ENCODE results near the gene TFEC.

DNA sequence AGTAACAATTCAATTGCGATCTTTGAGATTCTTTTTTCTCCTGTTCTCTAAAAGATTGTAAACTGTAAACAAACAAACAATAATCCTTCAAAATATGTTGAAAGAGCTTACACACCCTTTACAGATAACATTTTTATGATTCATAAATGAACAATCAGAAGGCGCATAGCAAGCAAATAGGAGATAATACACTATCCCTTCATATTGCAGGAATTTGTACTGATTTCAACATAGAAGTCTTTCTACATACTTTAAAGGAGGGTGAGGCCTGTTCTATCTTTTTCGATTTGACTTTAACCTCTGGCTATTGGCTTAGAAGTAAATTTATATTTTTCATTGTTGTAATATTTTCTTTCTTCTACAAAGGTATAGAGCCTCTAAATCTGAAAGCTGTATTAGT, 57.2 kb downstream of the TFEC start:
- TF ChIP-seq POLR2A (IDR thresholded peaks at IDR 0.05): no peak
- TF ChIP-seq, protein P1, sequence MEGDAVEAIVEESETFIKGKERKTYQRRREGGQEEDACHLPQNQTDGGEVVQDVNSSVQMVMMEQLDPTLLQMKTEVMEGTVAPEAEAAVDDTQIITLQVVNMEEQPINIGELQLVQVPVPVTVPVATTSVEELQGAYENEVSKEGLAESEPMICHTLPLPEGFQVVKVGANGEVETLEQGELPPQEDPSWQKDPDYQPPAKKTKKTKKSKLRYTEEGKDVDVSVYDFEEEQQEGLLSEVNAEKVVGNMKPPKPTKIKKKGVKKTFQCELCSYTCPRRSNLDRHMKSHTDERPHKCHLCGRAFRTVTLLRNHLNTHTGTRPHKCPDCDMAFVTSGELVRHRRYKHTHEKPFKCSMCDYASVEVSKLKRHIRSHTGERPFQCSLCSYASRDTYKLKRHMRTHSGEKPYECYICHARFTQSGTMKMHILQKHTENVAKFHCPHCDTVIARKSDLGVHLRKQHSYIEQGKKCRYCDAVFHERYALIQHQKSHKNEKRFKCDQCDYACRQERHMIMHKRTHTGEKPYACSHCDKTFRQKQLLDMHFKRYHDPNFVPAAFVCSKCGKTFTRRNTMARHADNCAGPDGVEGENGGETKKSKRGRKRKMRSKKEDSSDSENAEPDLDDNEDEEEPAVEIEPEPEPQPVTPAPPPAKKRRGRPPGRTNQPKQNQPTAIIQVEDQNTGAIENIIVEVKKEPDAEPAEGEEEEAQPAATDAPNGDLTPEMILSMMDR (IDR thresholded peaks at IDR 0.05 in 8 of 11, conservative IDR thresholded peaks at IDR 0.05 in 3 of 11): no peak

All from spleen (tissue), 7 donors.